GM19025 (cell line): Measurements from ENCODE around the gene GALNT2.

Experiments
- ATAC-seq: cut with Tn5 transposase; IDR thresholded peaks from one replicate; pipeline ENCODE4 v1.9.1; 2021; ENCODE audit warnings: mild to moderate bottlenecking, low read depth, moderate library complexity; ENCODE audit not compliant: unreplicated experiment

Gene GALNT2

GRCh38 chr1:230156068-230156467, 89.0 kb downstream of the GALNT2 start:
- no peak for ATAC-seq

GRCh38 chr1:230156536-230156935, 89.5 kb downstream of the GALNT2 start:
- no peak for ATAC-seq

GRCh38 chr1:230157420-230158390, 90.7 kb downstream of the GALNT2 start:
- no peak for ATAC-seq

- ATAC-seq = no peak
Measured at GRCh38 chr1:230158415-230159291, 91.6 kb downstream of the GALNT2 start.

GRCh38 chr1:230159580-230159979, 92.5 kb downstream of the GALNT2 start:
- ATAC-seq = no peak

GRCh38 chr1:230160957-230161771, 94.1 kb downstream of the GALNT2 start:
- ATAC-seq = no peak

- no peak for ATAC-seq
Measured at GRCh38 chr1:230163205-230163604, 96.2 kb downstream of the GALNT2 start.

- no peak for ATAC-seq
Measured at GRCh38 chr1:230163719-230164118, 96.7 kb downstream of the GALNT2 start.

- no peak for ATAC-seq
Measured at GRCh38 chr1:230165536-230165935, 98.5 kb downstream of the GALNT2 start.

- ATAC-seq = no peak
Measured at GRCh38 chr1:230166366-230167132, 99.5 kb downstream of the GALNT2 start.

- no peak for ATAC-seq
Measured at GRCh38 chr1:230167419-230167852, 100.4 kb downstream of the GALNT2 start.

GRCh38 chr1:230169454-230170152, 102.6 kb downstream of the GALNT2 start:
- no peak for ATAC-seq

- ATAC-seq = no peak
Measured at GRCh38 chr1:230170153-230170547, 103.1 kb downstream of the GALNT2 start.

- no peak for ATAC-seq
Measured at GRCh38 chr1:230170622-230171021, 103.6 kb downstream of the GALNT2 start.

- no peak for ATAC-seq
Measured at GRCh38 chr1:230171356-230172015, 104.4 kb downstream of the GALNT2 start.

- no peak for ATAC-seq
Measured at GRCh38 chr1:230172016-230172537, 105.0 kb downstream of the GALNT2 start.

- no peak for ATAC-seq
Measured at GRCh38 chr1:230173187-230173975, 106.3 kb downstream of the GALNT2 start.
